Liver (tissue), 9 donors: Measurements from ENCODE around the gene DBP. TPM values are rescaled to one million over a fixed set of nuclear protein-coding genes. Genes with fewer than 3 reads are reported as not detected.
A peak's percentile ranks its signal among the peaks of the same experiment; 100 is the strongest.

Source experiments
- DNase-seq: peaks from one replicate; pipeline ENCODE4 v3.0.0-alpha.2; 2017; ENCODE audit warnings: low spot score
- H3K27ac ChIP-seq, 2 donors: one replicate each; pipeline ENCODE4 v1.7.0; 2013; ENCODE audit warnings: inconsistent platforms in 2 of 2, low read length in 2 of 2, control low read depth in 1 of 2, low read depth in 1 of 2, mild to moderate bottlenecking in 1 of 2
- H3K27me3 ChIP-seq, 4 donors: one replicate each; pipeline versions ENCODE4 v1.6.1 to v1.7.0; 2013; ENCODE audit warnings: low read length in 3 of 4, inconsistent platforms in 1 of 4, mild to moderate bottlenecking in 1 of 4, moderate library complexity in 1 of 4; ENCODE audit not compliant: control insufficient read depth in 4 of 4, insufficient read depth in 4 of 4
- H3K36me3 ChIP-seq, 4 donors: one replicate each; pipeline versions ENCODE4 v1.6.1 to v1.7.0; 2013; ENCODE audit warnings: low read length in 3 of 4, mild to moderate bottlenecking in 3 of 4, low read depth in 1 of 4, moderate library complexity in 1 of 4; ENCODE audit not compliant: control insufficient read depth in 4 of 4, insufficient read depth in 3 of 4
- H3K4me1 ChIP-seq, 4 donors: one replicate each; pipeline versions ENCODE4 v1.6.1 to v1.7.0; 2013; ENCODE audit warnings: low read length in 3 of 4, mild to moderate bottlenecking in 3 of 4, moderate library complexity in 1 of 4; ENCODE audit not compliant: control insufficient read depth in 4 of 4, insufficient read depth in 4 of 4
- H3K4me3 ChIP-seq, 3 donors: one replicate each; pipeline versions ENCODE4 v1.6.1 to v1.7.0; 2013; ENCODE audit warnings: low read length in 3 of 3, control low read depth in 1 of 3, low read depth in 1 of 3, mild to moderate bottlenecking in 1 of 3
- H3K9ac ChIP-seq, 2 donors: one replicate each; pipeline ENCODE4 v1.7.0; 2013; ENCODE audit warnings: low read length in 2 of 2, mild to moderate bottlenecking in 2 of 2, moderate library complexity in 2 of 2, control low read depth in 1 of 2, low read depth in 1 of 2
- H3K9me3 ChIP-seq, 4 donors: one replicate each; pipeline versions ENCODE4 v1.6.1 to v1.7.0; 2013; ENCODE audit warnings: low read length in 3 of 4; ENCODE audit not compliant: control insufficient read depth in 4 of 4
- EGR1 ChIP-seq, 2 donors: IDR thresholded peaks; 2 replicates each; pipeline ENCODE4 v1.6.1; 2016 to 2018; ENCODE audit warnings: antibody characterized with exemption in 2 of 2, low read depth in 2 of 2
- FOXA2 ChIP-seq: IDR thresholded peaks from 2 replicates; pipeline ENCODE4 v1.6.1; 2016; ENCODE audit warnings: antibody characterized with exemption
- GABPA ChIP-seq, 2 donors: IDR thresholded peaks in 1 of 2; conservative IDR thresholded peaks in 1 of 2; 2 replicates each; pipeline ENCODE4 v1.6.1; 2016; ENCODE audit warnings: antibody characterized with exemption in 2 of 2, mild to moderate bottlenecking in 1 of 2, moderate library complexity in 1 of 2
- HNF4G ChIP-seq: IDR thresholded peaks from 2 replicates; pipeline ENCODE4 v1.6.1; 2016; ENCODE audit warnings: antibody characterized with exemption
- JUND ChIP-seq, 2 donors: IDR thresholded peaks; 2 replicates each; pipeline ENCODE4 v1.6.1; 2016; ENCODE audit warnings: antibody characterized with exemption in 2 of 2
- NR2F2 ChIP-seq: IDR thresholded peaks from 2 replicates; pipeline ENCODE4 v1.6.1; 2016; ENCODE audit warnings: antibody characterized with exemption
- RAD21 ChIP-seq, 2 donors: IDR thresholded peaks; 2 replicates each; pipeline ENCODE4 v1.6.1; 2016; ENCODE audit warnings: antibody characterized with exemption in 2 of 2, mild to moderate bottlenecking in 2 of 2
- RXRA ChIP-seq, 2 donors: IDR thresholded peaks; 2 replicates each; pipeline ENCODE4 v1.6.1; 2017 to 2018; ENCODE audit warnings: antibody characterized with exemption in 2 of 2, mild to moderate bottlenecking in 1 of 2
- SP1 ChIP-seq: IDR thresholded peaks from 2 replicates; pipeline ENCODE4 v1.6.1; 2018; ENCODE audit warnings: antibody characterized with exemption, mild to moderate bottlenecking
- YY1 ChIP-seq: IDR thresholded peaks from 2 replicates; pipeline ENCODE4 v1.6.1; 2016; ENCODE audit warnings: antibody characterized with exemption, mild to moderate bottlenecking
- WGBS: extraction: QIAGEN DNeasy Blood & Tissue Kit; methylation state at CpG from one replicate; pipeline ENCODE4 v1.1.7; 2013; 5-methylcytosine and 5-hydroxymethylcytosine counted together
- polyA plus RNA-seq, 2 donors: library from polyadenylated mRNA; stranded (reverse) in 1 of 2; unstranded in 1 of 2; fragments of 200-250 nt in 1 of 2; fragments of >200 nt in 1 of 2; fragmentation: Nextera tagmentation in 1 of 2; extraction: Ambion mirVana in 1 of 2; gene quantifications; one replicate each; pipeline versions ENCODE4 v1.2.1 to v1.2.3, GENCODE V29; 2013 to 2015
- total RNA-seq, 2 donors: library from RNA; depleted of rRNA; stranded (reverse); fragments of >200 nt; gene quantifications; one replicate each; pipeline ENCODE4 v1.2.3, GENCODE V29; 2014
- TF ChIP-seq, protein P1 (sequence below): IDR thresholded peaks from 2 replicates; pipeline ENCODE4 v1.6.1; 2016; ENCODE audit warnings: antibody characterized with exemption
- TF ChIP-seq, protein P2 (sequence below): IDR thresholded peaks from 2 replicates; pipeline ENCODE4 v1.6.1; 2016; ENCODE audit warnings: antibody characterized with exemption, mild to moderate bottlenecking
- TF ChIP-seq, protein P3 (sequence below): IDR thresholded peaks from 2 replicates; pipeline ENCODE4 v1.6.1; 2016; ENCODE audit warnings: antibody characterized with exemption
- TF ChIP-seq, protein P4 (sequence below): fragments of 150-350 bp; IDR thresholded peaks from 2 replicates; pipeline ENCODE4 v1.5.1; 2017; ENCODE audit warnings: improper control_type of control experiment, low read depth, low read length; ENCODE audit not compliant: missing input control
- TF ChIP-seq, protein P5 (sequence below): IDR thresholded peaks from 2 replicates; pipeline ENCODE4 v1.6.1; 2016; ENCODE audit warnings: antibody characterized with exemption
- donor health status: healthy.
- donor health status: healthy.
- donor health status: healthy.
- donor health status: healthy.
- donor health status: healthy.

The DBP gene
- total and polyA plus RNA-seq, 4 donors = 1.2 to 4.5 (median 1.8) TPM

DNA sequence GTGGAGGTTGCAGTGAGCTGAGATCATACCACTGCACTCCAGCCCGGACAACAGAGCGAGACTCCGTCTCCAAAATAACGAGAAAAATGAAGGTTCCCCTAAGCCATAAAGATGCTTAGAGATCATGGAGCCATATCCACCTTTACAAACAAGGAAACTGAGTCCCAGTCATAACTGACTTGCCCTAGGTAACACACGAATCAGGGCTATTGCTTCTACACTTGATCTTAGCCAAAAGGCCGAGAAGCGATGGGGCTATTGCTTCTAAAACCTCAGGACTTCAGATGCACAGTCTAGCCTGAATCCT, 3.2 kb downstream of the DBP start:
- no peak for DNase-seq
- Histone ChIP-seq H3K9me3 (no peaks in the 10 kb centered on the region), H3K27me3 (no peaks in the 10 kb centered on the region), H3K4me1 (peaks cover 14 to 66% (median 38%) of the 10 kb centered on the region in 4 donors), H3K4me3 (peak overlapping the region in 2 of 3 donors; percentile 1 to 14), H3K9ac (peak overlapping the region; percentile 33 to 40), H3K36me3 (peaks cover 0 to 7% (median 1%) of the 10 kb centered on the region in 4 donors), H3K27ac (peak overlapping the region; percentile 98 to 99)
- WGBS = 53% methylated on average over 7 of the region's 7 CpGs
- TF ChIP-seq NR2F2 (no peak), EGR1 (IDR thresholded peaks at IDR 0.05; ENCODE audit: low read depth in 2 of 2) (no peak), SP1 (no peak), FOXA2 (no peak), YY1 (no peak), HNF4G (no peak), RAD21 (IDR thresholded peaks at IDR 0.05) (no peak), JUND (IDR thresholded peaks at IDR 0.05) (no peak), RXRA (IDR thresholded peaks at IDR 0.05) (no peak), GABPA (IDR thresholded peaks at IDR 0.05 in 1 of 2, conservative IDR thresholded peaks at IDR 0.05 in 1 of 2) (no peak)
- TF ChIP-seq, protein P1, sequence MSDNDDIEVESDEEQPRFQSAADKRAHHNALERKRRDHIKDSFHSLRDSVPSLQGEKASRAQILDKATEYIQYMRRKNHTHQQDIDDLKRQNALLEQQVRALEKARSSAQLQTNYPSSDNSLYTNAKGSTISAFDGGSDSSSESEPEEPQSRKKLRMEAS = no peak
- TF ChIP-seq, protein P2, sequence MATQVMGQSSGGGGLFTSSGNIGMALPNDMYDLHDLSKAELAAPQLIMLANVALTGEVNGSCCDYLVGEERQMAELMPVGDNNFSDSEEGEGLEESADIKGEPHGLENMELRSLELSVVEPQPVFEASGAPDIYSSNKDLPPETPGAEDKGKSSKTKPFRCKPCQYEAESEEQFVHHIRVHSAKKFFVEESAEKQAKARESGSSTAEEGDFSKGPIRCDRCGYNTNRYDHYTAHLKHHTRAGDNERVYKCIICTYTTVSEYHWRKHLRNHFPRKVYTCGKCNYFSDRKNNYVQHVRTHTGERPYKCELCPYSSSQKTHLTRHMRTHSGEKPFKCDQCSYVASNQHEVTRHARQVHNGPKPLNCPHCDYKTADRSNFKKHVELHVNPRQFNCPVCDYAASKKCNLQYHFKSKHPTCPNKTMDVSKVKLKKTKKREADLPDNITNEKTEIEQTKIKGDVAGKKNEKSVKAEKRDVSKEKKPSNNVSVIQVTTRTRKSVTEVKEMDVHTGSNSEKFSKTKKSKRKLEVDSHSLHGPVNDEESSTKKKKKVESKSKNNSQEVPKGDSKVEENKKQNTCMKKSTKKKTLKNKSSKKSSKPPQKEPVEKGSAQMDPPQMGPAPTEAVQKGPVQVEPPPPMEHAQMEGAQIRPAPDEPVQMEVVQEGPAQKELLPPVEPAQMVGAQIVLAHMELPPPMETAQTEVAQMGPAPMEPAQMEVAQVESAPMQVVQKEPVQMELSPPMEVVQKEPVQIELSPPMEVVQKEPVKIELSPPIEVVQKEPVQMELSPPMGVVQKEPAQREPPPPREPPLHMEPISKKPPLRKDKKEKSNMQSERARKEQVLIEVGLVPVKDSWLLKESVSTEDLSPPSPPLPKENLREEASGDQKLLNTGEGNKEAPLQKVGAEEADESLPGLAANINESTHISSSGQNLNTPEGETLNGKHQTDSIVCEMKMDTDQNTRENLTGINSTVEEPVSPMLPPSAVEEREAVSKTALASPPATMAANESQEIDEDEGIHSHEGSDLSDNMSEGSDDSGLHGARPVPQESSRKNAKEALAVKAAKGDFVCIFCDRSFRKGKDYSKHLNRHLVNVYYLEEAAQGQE = no peak
- TF ChIP-seq, protein P3, sequence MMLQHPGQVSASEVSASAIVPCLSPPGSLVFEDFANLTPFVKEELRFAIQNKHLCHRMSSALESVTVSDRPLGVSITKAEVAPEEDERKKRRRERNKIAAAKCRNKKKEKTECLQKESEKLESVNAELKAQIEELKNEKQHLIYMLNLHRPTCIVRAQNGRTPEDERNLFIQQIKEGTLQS = no peak
- TF ChIP-seq, protein P4, sequence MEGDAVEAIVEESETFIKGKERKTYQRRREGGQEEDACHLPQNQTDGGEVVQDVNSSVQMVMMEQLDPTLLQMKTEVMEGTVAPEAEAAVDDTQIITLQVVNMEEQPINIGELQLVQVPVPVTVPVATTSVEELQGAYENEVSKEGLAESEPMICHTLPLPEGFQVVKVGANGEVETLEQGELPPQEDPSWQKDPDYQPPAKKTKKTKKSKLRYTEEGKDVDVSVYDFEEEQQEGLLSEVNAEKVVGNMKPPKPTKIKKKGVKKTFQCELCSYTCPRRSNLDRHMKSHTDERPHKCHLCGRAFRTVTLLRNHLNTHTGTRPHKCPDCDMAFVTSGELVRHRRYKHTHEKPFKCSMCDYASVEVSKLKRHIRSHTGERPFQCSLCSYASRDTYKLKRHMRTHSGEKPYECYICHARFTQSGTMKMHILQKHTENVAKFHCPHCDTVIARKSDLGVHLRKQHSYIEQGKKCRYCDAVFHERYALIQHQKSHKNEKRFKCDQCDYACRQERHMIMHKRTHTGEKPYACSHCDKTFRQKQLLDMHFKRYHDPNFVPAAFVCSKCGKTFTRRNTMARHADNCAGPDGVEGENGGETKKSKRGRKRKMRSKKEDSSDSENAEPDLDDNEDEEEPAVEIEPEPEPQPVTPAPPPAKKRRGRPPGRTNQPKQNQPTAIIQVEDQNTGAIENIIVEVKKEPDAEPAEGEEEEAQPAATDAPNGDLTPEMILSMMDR = no peak
- TF ChIP-seq, protein P5, sequence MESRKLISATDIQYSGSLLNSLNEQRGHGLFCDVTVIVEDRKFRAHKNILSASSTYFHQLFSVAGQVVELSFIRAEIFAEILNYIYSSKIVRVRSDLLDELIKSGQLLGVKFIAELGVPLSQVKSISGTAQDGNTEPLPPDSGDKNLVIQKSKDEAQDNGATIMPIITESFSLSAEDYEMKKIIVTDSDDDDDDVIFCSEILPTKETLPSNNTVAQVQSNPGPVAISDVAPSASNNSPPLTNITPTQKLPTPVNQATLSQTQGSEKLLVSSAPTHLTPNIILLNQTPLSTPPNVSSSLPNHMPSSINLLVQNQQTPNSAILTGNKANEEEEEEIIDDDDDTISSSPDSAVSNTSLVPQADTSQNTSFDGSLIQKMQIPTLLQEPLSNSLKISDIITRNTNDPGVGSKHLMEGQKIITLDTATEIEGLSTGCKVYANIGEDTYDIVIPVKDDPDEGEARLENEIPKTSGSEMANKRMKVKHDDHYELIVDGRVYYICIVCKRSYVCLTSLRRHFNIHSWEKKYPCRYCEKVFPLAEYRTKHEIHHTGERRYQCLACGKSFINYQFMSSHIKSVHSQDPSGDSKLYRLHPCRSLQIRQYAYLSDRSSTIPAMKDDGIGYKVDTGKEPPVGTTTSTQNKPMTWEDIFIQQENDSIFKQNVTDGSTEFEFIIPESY = no peak
